ENCODE results near the gene CHST11. TPM values are rescaled to one million over a fixed set of nuclear protein-coding genes. Genes with fewer than 3 reads are reported as not detected.
"Not testable (repeated sequence)": the region's sequence is repeated elsewhere in the genome, so short reads cannot be mapped to it uniquely, and the experiment has no call there.

The CHST11 gene
- total RNA-seq, 4 donors from 2014 or later, result 2.1 to 7.3 (median 4.9) TPM

DNA sequence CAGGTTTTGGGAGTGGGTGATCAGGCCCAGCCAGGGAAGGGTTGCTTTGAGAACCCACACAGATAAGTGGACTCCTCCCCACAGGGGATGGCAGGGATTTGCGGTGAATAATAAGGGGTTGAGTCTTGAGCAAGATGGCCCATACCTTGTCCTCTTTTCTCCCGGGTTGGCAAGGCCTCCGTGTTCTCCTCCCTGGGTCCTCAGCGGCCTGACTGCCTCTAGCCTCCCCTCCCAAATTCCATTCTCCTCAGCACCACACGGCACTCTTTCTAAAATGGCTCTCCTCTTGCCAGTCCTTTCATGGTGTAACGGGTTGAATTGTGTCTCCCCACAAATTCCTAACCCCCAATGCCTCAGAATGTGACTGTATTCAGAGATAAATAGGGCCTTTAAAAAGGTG, 70.0 kb downstream of the CHST11 start:
- intact Hi-C loops (cut with DNase I; ENCODE audit: low total_unique reads), result no loop called here
- H3K4me3 ChIP-seq (ENCODE audit: low read depth, poor library complexity, severe bottlenecking), result no peak overlapping the region
- WGBS, 2 donors, result 88 to 91% methylated on average over 6 of the region's 6 CpGs
- no peak for DNase-seq (ENCODE audit: low spot score in 2 of 2)
- TF ChIP-seq POLR2A (IDR thresholded peaks at IDR 0.05), result no peak
- TF ChIP-seq, protein P1, sequence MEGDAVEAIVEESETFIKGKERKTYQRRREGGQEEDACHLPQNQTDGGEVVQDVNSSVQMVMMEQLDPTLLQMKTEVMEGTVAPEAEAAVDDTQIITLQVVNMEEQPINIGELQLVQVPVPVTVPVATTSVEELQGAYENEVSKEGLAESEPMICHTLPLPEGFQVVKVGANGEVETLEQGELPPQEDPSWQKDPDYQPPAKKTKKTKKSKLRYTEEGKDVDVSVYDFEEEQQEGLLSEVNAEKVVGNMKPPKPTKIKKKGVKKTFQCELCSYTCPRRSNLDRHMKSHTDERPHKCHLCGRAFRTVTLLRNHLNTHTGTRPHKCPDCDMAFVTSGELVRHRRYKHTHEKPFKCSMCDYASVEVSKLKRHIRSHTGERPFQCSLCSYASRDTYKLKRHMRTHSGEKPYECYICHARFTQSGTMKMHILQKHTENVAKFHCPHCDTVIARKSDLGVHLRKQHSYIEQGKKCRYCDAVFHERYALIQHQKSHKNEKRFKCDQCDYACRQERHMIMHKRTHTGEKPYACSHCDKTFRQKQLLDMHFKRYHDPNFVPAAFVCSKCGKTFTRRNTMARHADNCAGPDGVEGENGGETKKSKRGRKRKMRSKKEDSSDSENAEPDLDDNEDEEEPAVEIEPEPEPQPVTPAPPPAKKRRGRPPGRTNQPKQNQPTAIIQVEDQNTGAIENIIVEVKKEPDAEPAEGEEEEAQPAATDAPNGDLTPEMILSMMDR (IDR thresholded peaks at IDR 0.05), result no peak

DNA sequence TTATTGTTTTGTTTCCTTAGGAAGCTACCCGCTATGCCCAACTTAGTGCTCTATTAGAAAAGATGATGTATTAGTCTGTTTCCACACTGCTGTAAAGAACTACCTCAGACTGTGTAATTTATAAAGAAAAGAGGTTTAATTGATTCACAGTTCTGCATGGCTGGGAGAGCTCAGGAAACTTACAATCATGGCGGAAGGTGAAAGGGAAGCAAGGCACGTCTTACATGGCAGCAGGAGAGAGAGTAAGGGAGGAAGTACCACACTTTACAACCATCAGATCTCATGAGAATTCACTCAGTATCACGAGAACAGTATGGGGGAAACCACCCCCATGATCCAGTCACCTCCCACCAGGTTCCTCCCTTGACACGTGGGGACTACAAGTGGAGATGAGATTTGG, 70.9 kb downstream of the CHST11 start:
- WGBS, 2 donors, result 94 to 95% methylated on average over 5 of the region's 5 CpGs
- intact Hi-C loops (cut with DNase I; ENCODE audit: low total_unique reads), result not testable (repeated sequence)

DNA sequence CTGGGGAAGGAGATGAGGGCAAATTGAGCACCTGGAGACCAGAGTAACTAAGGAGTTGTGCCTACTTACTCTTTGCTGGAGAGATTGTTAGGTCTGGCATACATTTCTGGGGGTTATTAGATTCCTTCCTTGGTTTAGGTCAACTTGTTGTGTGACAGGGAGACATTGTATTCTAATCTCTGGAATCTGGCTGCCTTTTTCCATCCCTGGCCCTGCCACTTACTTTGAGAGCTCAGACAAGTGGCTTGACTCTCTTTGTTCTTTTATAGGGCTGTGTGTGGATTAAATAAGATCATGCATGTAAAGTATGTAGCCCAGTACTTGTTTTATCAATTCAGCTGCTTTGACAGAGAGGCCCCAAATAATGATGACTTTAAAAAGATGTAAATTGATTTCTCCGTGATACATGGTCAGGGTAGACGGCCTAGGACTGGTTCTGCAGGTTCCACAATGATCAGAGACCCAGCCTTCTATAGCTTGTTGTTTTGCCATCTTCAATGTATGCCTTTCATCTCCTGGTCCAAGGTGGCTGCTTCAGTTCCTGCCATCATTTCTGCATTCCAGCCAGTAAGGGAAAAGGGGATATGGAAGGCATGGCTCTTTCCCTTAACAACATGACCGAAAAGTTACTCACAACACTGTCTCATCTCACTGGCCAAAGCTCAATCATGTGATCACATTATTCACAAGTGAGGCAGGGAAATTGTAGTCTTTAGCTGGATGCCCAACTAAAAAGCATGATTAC, 72.6 kb downstream of the CHST11 start:
- H3K4me3 ChIP-seq (ENCODE audit: low read depth, poor library complexity, severe bottlenecking), result no peak overlapping the region
- DNase-seq (ENCODE audit: low spot score in 2 of 2), result no peak
- intact Hi-C loops (cut with DNase I; ENCODE audit: low total_unique reads), result no loop called here
- TF ChIP-seq, protein P1 (IDR thresholded peaks at IDR 0.05), result no peak
- no peak for TF ChIP-seq POLR2A (IDR thresholded peaks at IDR 0.05)
- whole genome bisulfite sequencing, 2 donors, result 77 to 88% methylated on average over 3 of the region's 3 CpGs

More for the DNA sequence above, 70.9 kb downstream of the CHST11 start:
- DNase-seq (ENCODE audit: low spot score in 2 of 2); H3K4me3 ChIP-seq (ENCODE audit: low read depth, poor library complexity, severe bottlenecking): not testable (repeated sequence)

DNA sequence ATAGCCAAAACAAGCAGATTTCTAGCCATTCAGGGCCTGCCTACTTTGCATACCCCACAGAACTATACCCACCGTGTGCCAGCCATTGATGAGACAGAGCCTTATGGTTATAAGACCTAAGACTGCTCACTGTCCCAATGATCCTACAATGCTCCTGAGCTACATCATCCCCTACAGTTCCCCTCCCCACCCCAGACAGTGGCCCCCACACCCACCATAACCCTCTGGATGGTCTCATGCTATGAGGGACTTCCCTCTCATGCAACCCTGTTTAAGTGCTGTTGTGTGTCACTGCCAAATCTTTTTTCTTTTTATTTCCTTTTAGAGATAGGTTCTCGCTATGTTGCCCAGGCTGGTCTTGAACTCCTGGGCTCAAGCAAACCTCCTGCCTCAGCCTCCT, 75.9 kb downstream of the CHST11 start:
- TF ChIP-seq, protein P1 (IDR thresholded peaks at IDR 0.05), result no peak
- DNase-seq (ENCODE audit: low spot score in 2 of 2), result no peak
- intact Hi-C loops (cut with DNase I; ENCODE audit: low total_unique reads), result no loop called here
- WGBS, 2 donors, result 98% methylated on average over 2 of the region's 2 CpGs
- no peak overlapping the region for H3K4me3 ChIP-seq (ENCODE audit: low read depth, poor library complexity, severe bottlenecking)

DNA sequence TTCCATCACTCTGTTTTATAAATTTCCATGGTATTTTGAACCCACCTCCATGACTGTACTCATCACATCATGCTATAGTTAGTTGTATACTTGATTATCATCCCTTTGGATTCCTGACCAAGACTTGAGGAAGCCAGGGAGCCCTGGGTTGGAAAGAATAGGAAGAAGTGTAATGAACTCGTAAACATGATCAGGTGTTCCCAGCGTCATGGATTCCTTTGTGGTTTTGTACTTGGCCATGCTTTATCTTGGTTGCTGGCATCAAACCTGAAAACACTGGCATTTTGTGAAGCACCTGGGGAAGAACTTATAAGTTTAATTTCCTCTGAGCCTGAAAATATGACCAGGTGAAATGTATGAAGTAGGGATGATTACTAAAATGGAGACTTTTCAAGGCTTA, 76.4 kb downstream of the CHST11 start:
- WGBS, 2 donors, result 82 to 86% methylated on average over 2 of the region's 2 CpGs
- no peak for DNase-seq (ENCODE audit: low spot score in 2 of 2)
- intact Hi-C loops (cut with DNase I; ENCODE audit: low total_unique reads), result no loop called here
- TF ChIP-seq POLR2A (IDR thresholded peaks at IDR 0.05), result no peak
- TF ChIP-seq, protein P1 (IDR thresholded peaks at IDR 0.05), result no peak
- H3K4me3 ChIP-seq (ENCODE audit: low read depth, poor library complexity, severe bottlenecking), result no peak overlapping the region

DNA sequence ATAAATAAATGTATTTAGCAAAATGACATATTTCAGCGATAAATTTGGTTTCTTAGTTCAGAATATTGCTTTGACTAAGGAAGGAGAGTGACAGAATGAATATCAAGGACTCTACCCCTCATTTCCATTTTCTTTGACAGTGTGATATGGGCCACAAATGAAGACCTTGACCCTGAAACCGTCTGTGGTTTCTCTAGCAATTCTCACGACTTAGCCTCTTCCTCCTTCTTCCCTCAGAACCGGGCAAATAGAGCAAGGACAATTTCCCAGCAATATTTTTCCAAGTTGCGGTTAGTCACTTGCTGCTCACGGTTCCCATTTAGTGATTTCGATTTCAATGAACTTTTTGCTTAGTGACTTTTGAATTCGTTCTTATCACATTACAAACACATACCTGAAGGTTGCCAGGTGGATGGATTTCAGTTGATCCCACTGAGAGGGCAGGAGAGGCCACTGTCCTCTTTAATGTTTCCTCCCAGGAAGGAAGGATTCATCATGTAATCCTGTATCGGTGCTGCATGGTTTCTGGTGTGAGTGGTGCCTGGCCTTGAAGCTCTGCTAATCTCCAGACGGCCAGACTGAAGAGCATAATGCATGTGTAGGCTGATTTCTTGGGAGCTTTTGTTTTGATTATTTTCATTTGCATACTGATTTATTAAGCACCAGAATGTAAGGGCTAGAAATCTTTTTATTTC, 77.6 kb downstream of the CHST11 start:
- DNase-seq (ENCODE audit: low spot score in 2 of 2), result no peak
- no peak overlapping the region for H3K4me3 ChIP-seq (ENCODE audit: low read depth, poor library complexity, severe bottlenecking)
- TF ChIP-seq, protein P1 (IDR thresholded peaks at IDR 0.05), result no peak
- no peak for TF ChIP-seq POLR2A (IDR thresholded peaks at IDR 0.05)
- 67 to 76% methylated on average over 10 of the region's 10 CpGs for WGBS, 2 donors
- intact Hi-C loops (cut with DNase I; ENCODE audit: low total_unique reads), result no loop called here
